Progenitor cell of endocrine pancreas (in vitro differentiated cells): ENCODE measurements around the gene MYO10. TPM values are rescaled to one million over a fixed set of nuclear protein-coding genes. Genes with fewer than 3 reads are reported as not detected.

Source experiments
- DNase-seq: peaks from one replicate; pipeline ENCODE4 v3.0.0; 2021; ENCODE audit warnings: low spot score; ENCODE audit not compliant: unreplicated experiment
- H3K27ac Mint-ChIP-seq: 2 replicates; pipeline ENCODE4 v1.8.0; 2021; ENCODE audit warnings: mild to moderate bottlenecking, moderate library complexity, mixed read lengths
- H3K27me3 Mint-ChIP-seq: 2 replicates; pipeline ENCODE4 v1.8.0; 2021; ENCODE audit warnings: mixed read lengths
- H3K36me3 Mint-ChIP-seq: 2 replicates; pipeline ENCODE4 v1.8.0; 2022; ENCODE audit warnings: mixed read lengths; ENCODE audit not compliant: insufficient read depth
- H3K4me1 Mint-ChIP-seq: 2 replicates; pipeline ENCODE4 v1.8.0; 2021; ENCODE audit warnings: low read depth, mixed read lengths
- H3K4me3 Mint-ChIP-seq: 2 replicates; pipeline ENCODE4 v1.8.0; 2021; ENCODE audit warnings: low read depth, mild to moderate bottlenecking, moderate library complexity, mixed read lengths
- H3K9me3 Mint-ChIP-seq: 2 replicates; pipeline ENCODE4 v1.8.0; 2021; ENCODE audit warnings: low read depth, mixed read lengths
- CTCF ChIP-seq: fragments of 200-600 bp; sonication (generic); IDR thresholded peaks from one replicate; pipeline ENCODE4 v1.5.0; 2021; ENCODE audit warnings: antibody characterized with exemption, mild to moderate bottlenecking; ENCODE audit not compliant: unreplicated experiment
- total RNA-seq: library from RNA; stranded (reverse); gene quantifications from 2 replicates; pipeline ENCODE4 v1.2.1, GENCODE V29; 2021

MYO10 gene
- total RNA-seq, 1 donor from 2014 or later = 88.0 TPM

- Mint-ChIP-seq H3K9me3 (peaks cover 4% of the 10 kb centered on the region), H3K27me3 (no peaks in the 10 kb centered on the region), H3K27ac (no peak overlapping the region), H3K4me1 (no peaks in the 10 kb centered on the region), H3K4me3 (no peak overlapping the region), H3K36me3 (no peaks in the 10 kb centered on the region)
- DNase-seq = no peak
- TF ChIP-seq CTCF = no peak
Observed at GRCh38 chr5:16980983-16981382, 44.9 kb upstream of the MYO10 start.

GRCh38 chr5:16978296-16978695 is 42.2 kb upstream of the MYO10 start:
- no peak overlapping the region for H3K27ac Mint-ChIP-seq
- no peaks in the 10 kb centered on the region for H3K9me3 Mint-ChIP-seq
- no peak for TF ChIP-seq CTCF
- DNase-seq = no peak
- H3K36me3 Mint-ChIP-seq = no peaks in the 10 kb centered on the region
- H3K4me1 Mint-ChIP-seq = no peaks in the 10 kb centered on the region
- no peak overlapping the region for H3K4me3 Mint-ChIP-seq
- H3K27me3 Mint-ChIP-seq = no peaks in the 10 kb centered on the region

DNA sequence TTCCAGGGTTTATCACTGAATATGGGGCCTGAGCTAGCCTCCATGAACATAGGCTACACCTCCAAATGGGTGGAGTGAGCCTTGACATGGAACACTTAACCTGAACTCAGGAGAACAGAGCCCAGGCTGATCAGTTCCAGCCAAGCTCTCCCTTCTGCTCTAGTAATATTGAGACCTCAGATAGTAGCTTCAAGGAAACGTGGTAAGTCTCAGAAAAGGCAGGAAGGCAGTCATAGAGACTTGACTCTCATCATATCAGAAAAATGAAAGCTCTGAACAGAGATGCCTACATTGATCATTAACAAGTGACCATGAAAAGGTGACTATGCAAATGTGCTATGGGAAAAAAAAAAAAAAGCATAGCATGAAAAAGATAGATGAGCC is 40.5 kb upstream of the MYO10 start:
- Mint-ChIP-seq H3K27me3 (no peaks in the 10 kb centered on the region), H3K4me3 (no peak overlapping the region), H3K9me3 (no peaks in the 10 kb centered on the region), H3K36me3 (no peaks in the 10 kb centered on the region), H3K27ac (no peak overlapping the region), H3K4me1 (no peaks in the 10 kb centered on the region)
- no peak for TF ChIP-seq CTCF
- no peak for DNase-seq

DNA sequence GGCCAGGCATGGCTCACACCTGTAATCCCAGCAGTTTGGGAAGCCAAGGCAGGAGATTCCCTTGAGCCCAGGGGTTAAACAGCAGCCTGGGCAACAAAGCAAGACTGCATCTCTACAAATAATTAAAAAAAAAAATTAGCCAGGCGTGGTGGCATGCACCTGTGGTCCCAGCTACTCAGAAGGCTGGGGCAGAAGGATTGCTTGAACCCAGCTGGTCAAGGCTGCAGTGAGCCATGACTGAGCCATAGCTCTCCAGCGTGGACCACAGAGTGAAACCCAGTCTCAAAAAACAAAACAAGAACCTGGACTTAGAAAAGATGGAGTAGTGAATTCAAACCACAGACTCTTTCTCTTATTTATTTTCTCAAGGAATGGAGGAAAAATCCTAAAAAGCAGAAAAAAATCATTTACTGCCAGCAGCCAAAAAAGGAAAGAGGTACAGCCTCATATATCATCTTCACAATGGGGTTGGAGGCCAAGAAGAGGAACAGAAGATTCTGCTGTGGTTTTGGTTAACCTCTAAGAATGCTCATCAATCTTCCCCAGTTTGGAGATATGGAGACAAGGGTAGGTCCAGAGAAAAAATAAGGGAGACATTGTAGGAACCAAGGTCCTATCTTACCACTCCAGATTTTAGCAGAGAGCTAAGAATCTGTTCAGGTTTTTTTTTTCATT is 40.0 kb upstream of the MYO10 start:
- Mint-ChIP-seq H3K4me1 (no peaks in the 10 kb centered on the region), H3K9me3 (no peaks in the 10 kb centered on the region), H3K27ac (no peak overlapping the region), H3K27me3 (no peaks in the 10 kb centered on the region), H3K36me3 (no peaks in the 10 kb centered on the region), H3K4me3 (no peak overlapping the region)
- TF ChIP-seq CTCF = no peak
- DNase-seq = no peak

DNA sequence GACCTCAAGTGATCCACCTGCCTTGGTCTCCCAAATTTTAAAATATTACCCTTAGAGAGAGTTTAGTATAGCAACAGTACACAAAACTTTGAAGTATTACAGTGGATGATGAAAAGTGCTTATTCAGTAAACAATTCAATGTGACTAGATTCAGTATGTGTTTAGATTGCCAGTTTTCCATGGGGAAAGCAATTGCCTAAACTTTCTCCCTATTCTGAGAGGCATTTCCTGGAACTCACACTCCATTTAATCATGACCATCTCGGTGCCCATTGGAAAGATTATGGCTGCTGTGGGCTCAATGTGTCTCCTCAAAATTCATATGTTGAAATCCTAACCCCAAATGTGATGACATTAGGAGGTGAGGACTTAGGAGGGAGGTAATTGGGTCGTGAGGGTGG is 38.9 kb upstream of the MYO10 start:
- Mint-ChIP-seq H3K36me3 (no peaks in the 10 kb centered on the region), H3K27me3 (no peaks in the 10 kb centered on the region), H3K4me3 (no peak overlapping the region), H3K27ac (no peak overlapping the region), H3K9me3 (no peaks in the 10 kb centered on the region), H3K4me1 (no peaks in the 10 kb centered on the region)
- no peak for TF ChIP-seq CTCF
- no peak for DNase-seq
